Measurements from ENCODE around the gene CFAP46.

DNA sequence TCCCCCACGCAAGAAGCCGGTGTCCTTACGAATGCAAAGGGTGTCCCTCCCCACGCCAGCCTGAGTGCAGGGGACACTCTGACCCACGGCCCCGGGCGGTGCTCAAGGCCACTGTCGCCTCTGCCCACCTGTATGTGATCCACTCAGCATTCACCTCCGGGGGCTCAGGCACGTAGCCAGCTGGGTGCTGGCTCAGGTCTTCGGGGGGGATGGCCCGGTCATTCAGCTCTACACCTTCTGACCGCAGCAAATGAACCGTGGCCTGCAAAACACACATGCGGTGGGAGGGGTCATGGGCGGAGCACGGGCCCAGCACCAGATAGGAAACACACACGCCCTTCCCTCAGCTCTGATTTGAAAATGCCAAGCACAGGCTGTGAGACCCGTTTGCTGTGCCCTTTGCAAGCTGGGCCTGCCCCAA is 25.9 kb downstream of the CFAP46 start:
- TF ChIP-seq NFYB (IDR thresholded peaks at IDR 0.05; ENCODE audit: insufficient read depth, low read depth, low read length): no peak
- TF ChIP-seq ESRRA (IDR thresholded peaks at IDR 0.05; ENCODE audit: low read length): no peak
- no peak for TF ChIP-seq ZNF217 (IDR thresholded peaks at IDR 0.05)
- TF ChIP-seq KDM1A (IDR thresholded peaks at IDR 0.05; ENCODE audit: borderline replicate concordance): no peak
